ENCODE results near the gene C1orf21.

DNA sequence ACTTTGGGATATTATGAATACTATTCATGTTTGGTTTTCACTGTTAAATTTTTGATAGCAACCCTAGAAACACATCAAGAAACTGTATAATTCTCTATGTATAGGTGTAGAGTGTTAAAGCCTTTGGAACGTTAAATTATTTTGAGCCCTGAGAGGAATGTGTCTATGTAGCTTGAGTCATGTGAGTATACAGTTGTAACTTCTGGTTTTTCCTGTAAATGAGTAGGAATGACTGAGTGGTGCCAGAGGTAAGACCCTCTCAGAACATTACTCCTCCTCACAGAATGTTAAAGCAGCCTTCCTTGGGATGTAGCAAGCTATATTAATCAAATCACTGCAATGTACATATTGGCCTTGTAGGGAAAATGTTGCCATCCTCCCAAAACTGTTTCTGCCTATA lies 69.0 kb downstream of the C1orf21 start:
- TF ChIP-seq CTCF (IDR thresholded peaks at IDR 0.05) (no peak), POLR2AphosphoS5 (IDR thresholded peaks at IDR 0.05; ENCODE audit: low read depth, low read length) (no peak)
- TF ChIP-seq, protein P1, sequence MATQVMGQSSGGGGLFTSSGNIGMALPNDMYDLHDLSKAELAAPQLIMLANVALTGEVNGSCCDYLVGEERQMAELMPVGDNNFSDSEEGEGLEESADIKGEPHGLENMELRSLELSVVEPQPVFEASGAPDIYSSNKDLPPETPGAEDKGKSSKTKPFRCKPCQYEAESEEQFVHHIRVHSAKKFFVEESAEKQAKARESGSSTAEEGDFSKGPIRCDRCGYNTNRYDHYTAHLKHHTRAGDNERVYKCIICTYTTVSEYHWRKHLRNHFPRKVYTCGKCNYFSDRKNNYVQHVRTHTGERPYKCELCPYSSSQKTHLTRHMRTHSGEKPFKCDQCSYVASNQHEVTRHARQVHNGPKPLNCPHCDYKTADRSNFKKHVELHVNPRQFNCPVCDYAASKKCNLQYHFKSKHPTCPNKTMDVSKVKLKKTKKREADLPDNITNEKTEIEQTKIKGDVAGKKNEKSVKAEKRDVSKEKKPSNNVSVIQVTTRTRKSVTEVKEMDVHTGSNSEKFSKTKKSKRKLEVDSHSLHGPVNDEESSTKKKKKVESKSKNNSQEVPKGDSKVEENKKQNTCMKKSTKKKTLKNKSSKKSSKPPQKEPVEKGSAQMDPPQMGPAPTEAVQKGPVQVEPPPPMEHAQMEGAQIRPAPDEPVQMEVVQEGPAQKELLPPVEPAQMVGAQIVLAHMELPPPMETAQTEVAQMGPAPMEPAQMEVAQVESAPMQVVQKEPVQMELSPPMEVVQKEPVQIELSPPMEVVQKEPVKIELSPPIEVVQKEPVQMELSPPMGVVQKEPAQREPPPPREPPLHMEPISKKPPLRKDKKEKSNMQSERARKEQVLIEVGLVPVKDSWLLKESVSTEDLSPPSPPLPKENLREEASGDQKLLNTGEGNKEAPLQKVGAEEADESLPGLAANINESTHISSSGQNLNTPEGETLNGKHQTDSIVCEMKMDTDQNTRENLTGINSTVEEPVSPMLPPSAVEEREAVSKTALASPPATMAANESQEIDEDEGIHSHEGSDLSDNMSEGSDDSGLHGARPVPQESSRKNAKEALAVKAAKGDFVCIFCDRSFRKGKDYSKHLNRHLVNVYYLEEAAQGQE (IDR thresholded peaks at IDR 0.05; ENCODE audit: insufficient read depth in 1 of 2, low read depth in 2 of 2, low read length in 1 of 2): no peak

All from Panc1 (cell line).